Lower leg skin (tissue), 4 donors: ENCODE measurements around the gene SAPCD1. TPM values are rescaled to one million over a fixed set of nuclear protein-coding genes. Genes with fewer than 3 reads are reported as not detected.

Experiments
- DNase-seq, 2 donors: peaks; one replicate each; pipeline ENCODE4 v3.0.0-alpha.2; 2019; ENCODE audit warnings: low spot score in 2 of 2
- H3K4me3 ChIP-seq: fragments of 200-600 bp; sonication (generic); 2 replicates; pipeline ENCODE4 v1.5.1; 2017; ENCODE audit warnings: mild to moderate bottlenecking, low read depth; ENCODE audit not compliant: poor library complexity, severe bottlenecking
- POLR2A ChIP-seq, 2 donors: fragments of 450-650 bp; IDR thresholded peaks; one replicate each; pipeline ENCODE4 v1.6.1; 2016 to 2017; ENCODE audit warnings: antibody characterized with exemption in 2 of 2, mild to moderate bottlenecking in 1 of 2, moderate library complexity in 1 of 2
- WGBS, 2 donors: methylation state at CpG; one replicate each; pipeline ENCODE4 v1.1.5; 2018; 5-methylcytosine and 5-hydroxymethylcytosine counted together
- intact Hi-C: fragments of 100-400 bp; cut with DNase I; formaldehyde crosslinking; loops from one replicate; pipeline ENCODE4 v1.15.0; 2023; ENCODE audit warnings: low total_unique reads
- total RNA-seq, 4 donors: library from RNA; depleted of rRNA; stranded (reverse); fragments of >200 nt; gene quantifications; one replicate each; pipeline ENCODE4 v1.1.0, GENCODE V29; 2016
- TF ChIP-seq, protein P1 (sequence below), 3 donors: fragments of 450-650 bp; IDR thresholded peaks; one replicate each; pipeline ENCODE4 v1.5.1; 2016; ENCODE audit warnings: antibody characterized with exemption in 3 of 3, mild to moderate bottlenecking in 3 of 3, moderate library complexity in 2 of 3

SAPCD1 gene
- total RNA-seq, 4 donors from 2014 or later, result 25.3 to 80.6 (median 55.3) TPM

DNA sequence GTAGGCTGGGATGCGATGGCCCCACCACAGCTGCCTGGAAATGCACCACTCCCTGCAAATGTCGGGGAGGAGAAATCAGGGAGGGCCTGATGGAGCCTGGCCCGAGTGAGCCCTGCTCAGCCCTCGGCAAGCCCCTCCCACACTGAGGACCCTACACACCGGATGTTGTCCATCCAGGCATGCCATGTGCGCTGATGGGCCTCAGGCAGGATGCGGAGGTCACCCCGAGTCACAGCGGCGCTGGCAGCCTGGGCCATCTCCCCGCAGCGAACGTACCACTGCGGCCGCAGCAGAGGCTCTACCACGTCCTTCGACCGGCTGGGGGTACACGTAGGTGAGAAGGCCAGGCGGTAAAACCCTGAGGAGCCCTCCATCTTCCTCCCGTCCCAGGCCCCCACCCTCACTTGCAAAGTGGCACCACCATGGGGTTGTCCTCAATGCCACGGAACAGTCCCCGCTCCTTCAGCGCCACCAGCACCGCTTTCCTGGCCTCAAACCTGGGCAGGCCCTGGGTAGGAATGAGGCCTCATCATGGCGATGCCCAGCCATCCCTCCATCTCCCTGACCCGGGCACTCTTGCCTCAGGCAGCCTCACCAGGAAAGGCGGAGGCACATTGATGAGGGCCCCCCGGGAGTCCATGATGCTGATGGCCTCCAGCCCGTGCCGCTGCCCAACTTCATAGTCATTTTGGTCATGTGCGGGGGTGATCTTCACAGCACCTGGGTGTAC, 19.8 kb downstream of the SAPCD1 start:
- intact Hi-C loops, result no loop called here
- WGBS, 2 donors, result 94 to 95% methylated on average over 28 to 32 of the region's 32 CpGs
- TF ChIP-seq, protein P1, sequence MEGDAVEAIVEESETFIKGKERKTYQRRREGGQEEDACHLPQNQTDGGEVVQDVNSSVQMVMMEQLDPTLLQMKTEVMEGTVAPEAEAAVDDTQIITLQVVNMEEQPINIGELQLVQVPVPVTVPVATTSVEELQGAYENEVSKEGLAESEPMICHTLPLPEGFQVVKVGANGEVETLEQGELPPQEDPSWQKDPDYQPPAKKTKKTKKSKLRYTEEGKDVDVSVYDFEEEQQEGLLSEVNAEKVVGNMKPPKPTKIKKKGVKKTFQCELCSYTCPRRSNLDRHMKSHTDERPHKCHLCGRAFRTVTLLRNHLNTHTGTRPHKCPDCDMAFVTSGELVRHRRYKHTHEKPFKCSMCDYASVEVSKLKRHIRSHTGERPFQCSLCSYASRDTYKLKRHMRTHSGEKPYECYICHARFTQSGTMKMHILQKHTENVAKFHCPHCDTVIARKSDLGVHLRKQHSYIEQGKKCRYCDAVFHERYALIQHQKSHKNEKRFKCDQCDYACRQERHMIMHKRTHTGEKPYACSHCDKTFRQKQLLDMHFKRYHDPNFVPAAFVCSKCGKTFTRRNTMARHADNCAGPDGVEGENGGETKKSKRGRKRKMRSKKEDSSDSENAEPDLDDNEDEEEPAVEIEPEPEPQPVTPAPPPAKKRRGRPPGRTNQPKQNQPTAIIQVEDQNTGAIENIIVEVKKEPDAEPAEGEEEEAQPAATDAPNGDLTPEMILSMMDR (IDR thresholded peaks at IDR 0.05), result no peak
- no peak for TF ChIP-seq POLR2A (IDR thresholded peaks at IDR 0.05)

DNA sequence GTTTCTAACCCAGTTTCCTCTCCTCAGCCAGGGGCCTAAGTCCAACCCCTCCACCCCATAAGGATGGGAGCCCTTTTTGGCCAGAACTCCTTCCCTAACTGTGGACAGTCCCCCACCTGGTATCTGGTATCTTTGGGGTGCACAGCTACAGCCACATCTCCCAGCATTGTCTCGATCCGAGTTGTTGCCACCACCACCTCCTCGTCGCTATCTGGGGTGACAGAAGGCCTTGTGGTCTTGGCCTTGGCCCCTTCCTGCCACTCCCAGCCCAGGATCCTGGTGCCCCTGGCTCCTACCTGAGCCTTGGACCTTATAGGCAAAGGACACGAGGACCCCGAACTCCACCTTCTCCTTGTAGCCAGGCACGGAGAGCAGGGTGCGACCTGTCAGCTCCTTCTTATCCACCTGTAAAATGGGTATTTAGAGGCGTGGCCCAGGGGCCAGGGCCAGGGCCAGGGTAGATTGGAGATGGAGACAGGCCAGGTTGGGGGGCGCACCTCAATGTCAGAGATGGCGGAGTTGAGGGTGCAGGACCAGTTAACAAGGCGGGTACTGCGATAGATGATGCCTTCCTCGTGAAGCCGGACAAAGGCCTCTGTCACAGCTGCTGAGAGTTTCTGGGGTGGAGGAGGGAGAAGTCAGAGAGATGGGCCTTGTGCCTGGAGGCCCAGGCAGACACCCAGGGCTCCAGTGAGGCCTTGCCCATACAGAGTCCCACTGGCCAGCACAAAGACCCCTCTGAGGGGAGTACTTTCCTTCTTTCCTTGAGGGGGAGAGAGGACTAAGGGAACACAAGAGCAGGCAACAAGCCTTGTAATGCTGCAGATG, 21.9 kb downstream of the SAPCD1 start:
- DNase-seq, result no peak
- no peak overlapping the region for H3K4me3 ChIP-seq
- intact Hi-C loops, result no loop called here
- TF ChIP-seq POLR2A (IDR thresholded peaks at IDR 0.05), result no peak
- TF ChIP-seq, protein P1 (IDR thresholded peaks at IDR 0.05), result no peak
- WGBS, 2 donors, result 94 to 97% methylated on average over 15 of the region's 15 CpGs

More for the DNA sequence above, 19.8 kb downstream of the SAPCD1 start:
- H3K4me3 ChIP-seq, result no peak overlapping the region
- no peak for DNase-seq

DNA sequence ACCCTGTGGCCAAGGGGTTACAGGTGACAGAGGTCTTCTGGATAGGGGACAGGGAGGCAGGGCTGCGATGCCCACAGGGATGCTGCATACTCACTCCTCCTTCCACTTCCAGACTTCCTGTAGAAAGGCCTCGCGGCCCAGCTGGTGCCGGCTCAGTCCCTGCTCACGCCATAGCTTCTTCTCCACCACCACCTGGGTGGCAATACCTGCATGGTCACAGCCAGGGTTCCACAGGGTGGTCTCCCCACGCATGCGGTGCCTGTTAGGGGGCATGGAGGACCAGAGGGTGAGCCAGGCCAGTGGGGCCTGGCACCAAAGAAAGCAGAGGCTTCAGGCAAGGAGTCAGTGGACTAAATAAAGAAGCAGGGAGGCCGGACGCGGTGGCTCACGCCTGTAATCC, 23.0 kb downstream of the SAPCD1 start:
- intact Hi-C loops, result no loop called here
- TF ChIP-seq, protein P1 (IDR thresholded peaks at IDR 0.05), result no peak
- no peak for TF ChIP-seq POLR2A (IDR thresholded peaks at IDR 0.05)
- 94 to 98% methylated on average over 11 of the region's 11 CpGs for WGBS, 2 donors
- DNase-seq, result no peak
- H3K4me3 ChIP-seq, result no peak overlapping the region

DNA sequence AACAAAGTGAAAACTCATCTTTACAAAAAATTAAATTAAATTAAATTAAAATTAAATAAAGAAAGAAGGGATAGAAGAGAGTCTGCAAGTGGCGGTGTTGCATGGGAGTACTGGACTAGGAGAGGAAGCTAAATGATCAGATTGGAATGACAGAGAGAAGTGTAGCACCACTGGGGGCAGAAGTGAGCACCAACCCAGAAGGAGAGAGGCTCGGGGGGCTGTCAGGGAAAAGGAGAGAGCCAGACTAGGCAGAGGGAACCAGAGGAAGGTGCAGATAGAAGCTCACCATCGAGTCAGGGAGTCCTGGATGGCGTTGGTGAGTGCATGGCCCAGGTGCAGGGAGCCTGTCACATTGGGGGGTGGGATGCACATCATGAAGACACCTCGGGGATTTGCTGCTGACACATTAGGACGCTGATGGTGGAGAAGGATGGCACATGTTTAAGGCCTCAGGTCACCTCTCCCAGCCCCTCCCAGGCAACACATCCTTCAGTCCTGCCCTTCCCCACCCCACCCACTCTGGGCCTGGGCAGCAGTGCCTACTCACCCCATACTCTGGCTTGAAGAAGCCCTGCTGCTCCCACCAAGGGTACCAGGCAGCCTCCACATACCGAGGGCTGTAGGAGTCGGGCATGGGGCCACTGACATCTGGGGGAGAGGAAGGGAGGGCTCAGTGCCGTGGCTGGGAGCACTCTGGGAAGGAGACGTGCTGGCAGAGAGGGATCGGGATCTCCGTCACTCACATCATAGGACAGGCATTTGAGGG, 29.1 kb downstream of the SAPCD1 start:
- DNase-seq, result no peak
- H3K4me3 ChIP-seq, result no peak overlapping the region
- TF ChIP-seq, protein P1 (IDR thresholded peaks at IDR 0.05), result no peak
- no peak for TF ChIP-seq POLR2A (IDR thresholded peaks at IDR 0.05)
- intact Hi-C loops, result no loop called here
- WGBS, 2 donors, result 64 to 65% methylated on average over 12 of the region's 12 CpGs

DNA sequence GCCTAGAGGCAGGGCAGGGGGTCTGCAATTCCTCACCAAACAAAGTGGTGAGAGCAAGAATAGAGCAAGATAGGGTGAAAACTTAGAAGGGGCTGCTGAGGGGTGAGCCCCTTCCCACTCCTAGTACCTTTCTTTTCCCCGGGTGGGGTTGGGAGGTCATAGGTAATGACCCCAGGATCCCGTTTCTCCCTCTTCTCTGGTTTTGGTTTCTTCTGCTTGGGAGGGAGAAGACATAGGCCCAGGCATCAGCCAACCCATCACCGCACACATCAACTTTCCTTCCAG, 29.6 kb downstream of the SAPCD1 start:
- intact Hi-C loops, result no loop called here
- no peak for DNase-seq
- no peak for TF ChIP-seq POLR2A (IDR thresholded peaks at IDR 0.05)
- TF ChIP-seq, protein P1 (IDR thresholded peaks at IDR 0.05), result no peak
- H3K4me3 ChIP-seq, result no peak overlapping the region
- 83 to 85% methylated on average over 3 of the region's 3 CpGs for WGBS, 2 donors
